Thyroid gland (tissue), 4 donors: ENCODE results near the gene KAZN. TPM values are rescaled to one million over a fixed set of nuclear protein-coding genes. Genes with fewer than 3 reads are reported as not detected.

Source experiments
- DNase-seq, 2 donors: peaks; one replicate each; pipeline ENCODE4 v3.0.0-alpha.2; 2019
- H3K27ac ChIP-seq, 3 donors: fragments of 200-600 bp; sonication (generic); 1 replicate in 2 of 3; 2 replicates in 1 of 3; pipeline ENCODE4 v1.5.1; 2016 to 2019; ENCODE audit warnings: mild to moderate bottlenecking in 1 of 3, moderate library complexity in 1 of 3
- H3K27me3 ChIP-seq: fragments of 200-600 bp; sonication (generic); one replicate; pipeline ENCODE4 v1.5.1; 2019
- H3K36me3 ChIP-seq, 2 donors: fragments of 200-600 bp; sonication (generic); one replicate each; pipeline ENCODE4 v1.5.1; 2016 to 2019
- H3K4me1 ChIP-seq, 2 donors: fragments of 200-600 bp; sonication (generic); one replicate each; pipeline ENCODE4 v1.5.1; 2017 to 2019
- H3K4me3 ChIP-seq, 3 donors: fragments of 200-600 bp; sonication (generic); replicated peaks in 1 of 3; 1 replicate in 2 of 3; 2 replicates in 1 of 3; pipeline ENCODE4 v1.5.1; 2016; ENCODE audit warnings: mild to moderate bottlenecking in 1 of 3
- H3K9me3 ChIP-seq: fragments of 200-600 bp; sonication (generic); one replicate; pipeline ENCODE4 v1.5.1; 2017
- CTCF ChIP-seq, 6 experiments: fragments of 200-600 bp in 3 of 6; fragments of 450-650 bp in 3 of 6; sonication (generic) in 3 of 6; IDR thresholded peaks; one replicate each; pipeline ENCODE4 v1.5.1; 2016 to 2019; ENCODE audit warnings: antibody characterized with exemption in 6 of 6, mild to moderate bottlenecking in 2 of 6, inconsistent platforms in 1 of 6, moderate library complexity in 1 of 6
- POLR2A ChIP-seq, 2 donors: fragments of 450-650 bp; IDR thresholded peaks; one replicate each; pipeline ENCODE4 v1.6.1; 2017; ENCODE audit warnings: antibody characterized with exemption in 2 of 2, mild to moderate bottlenecking in 2 of 2, moderate library complexity in 1 of 2
- WGBS, 2 donors: methylation state at CpG; one replicate each; pipeline ENCODE4 v1.1.5; 2017; 5-methylcytosine and 5-hydroxymethylcytosine counted together
- intact Hi-C: fragments of 100-400 bp; cut with DNase I; formaldehyde crosslinking; loops from one replicate; pipeline ENCODE4 v1.15.1; 2023
- total RNA-seq, 4 donors: library from RNA; depleted of rRNA; stranded (reverse); fragments of >200 nt; gene quantifications; one replicate each; pipeline ENCODE4 v1.2.3, GENCODE V29; 2016

Gene KAZN
- total RNA-seq, 4 donors from 2014 or later: 14.8 to 28.6 (median 18.2) TPM

- Histone ChIP-seq H3K36me3 (no peaks in the 10 kb centered on the region), H3K9me3 (no peaks in the 10 kb centered on the region), H3K4me3 (no peak overlapping the region), H3K4me1 (no peaks in the 10 kb centered on the region), H3K27me3 (no peaks in the 10 kb centered on the region), H3K27ac (no peak overlapping the region)
- intact Hi-C loops: no loop called here
- no peak for DNase-seq
- WGBS, 2 donors: 88 to 94% methylated on average over 16 of the region's 16 CpGs
- no peak for TF ChIP-seq CTCF (IDR thresholded peaks at IDR 0.05)
- TF ChIP-seq POLR2A (IDR thresholded peaks at IDR 0.05): no peak
Observed at GRCh38 chr1:14707531-14708445, 109.3 kb downstream of the KAZN start.

GRCh38 chr1:14710331-14710730 is 111.8 kb downstream of the KAZN start:
- no peaks in the 10 kb centered on the region for H3K9me3 ChIP-seq
- H3K4me3 ChIP-seq: no peak overlapping the region
- H3K27ac ChIP-seq: no peak overlapping the region
- intact Hi-C loops: no loop called here
- no peaks in the 10 kb centered on the region for H3K4me1 ChIP-seq
- no peaks in the 10 kb centered on the region for H3K27me3 ChIP-seq
- WGBS, 2 donors: 96% methylated on average over 6 of the region's 6 CpGs
- no peak for TF ChIP-seq POLR2A (IDR thresholded peaks at IDR 0.05)
- no peak for TF ChIP-seq CTCF (IDR thresholded peaks at IDR 0.05)
- no peak for DNase-seq
- no peaks in the 10 kb centered on the region for H3K36me3 ChIP-seq

GRCh38 chr1:14712136-14712535 is 113.7 kb downstream of the KAZN start:
- TF ChIP-seq CTCF (IDR thresholded peaks at IDR 0.05): no peak
- TF ChIP-seq POLR2A (IDR thresholded peaks at IDR 0.05): no peak
- Histone ChIP-seq H3K9me3 (no peaks in the 10 kb centered on the region), H3K4me3 (no peak overlapping the region), H3K4me1 (peaks cover 0 to 5% of the 10 kb centered on the region in 2 donors), H3K27me3 (no peaks in the 10 kb centered on the region), H3K27ac (no peak overlapping the region), H3K36me3 (no peaks in the 10 kb centered on the region)
- WGBS, 2 donors: 88 to 91% methylated on average over 2 of the region's 2 CpGs
- intact Hi-C loops: no loop called here
- no peak for DNase-seq

GRCh38 chr1:14713077-14713476 is 114.6 kb downstream of the KAZN start:
- no peak for DNase-seq
- no peak overlapping the region for H3K27ac ChIP-seq
- no peaks in the 10 kb centered on the region for H3K9me3 ChIP-seq
- peaks cover 0 to 5% of the 10 kb centered on the region in 2 donors for H3K4me1 ChIP-seq
- no peaks in the 10 kb centered on the region for H3K27me3 ChIP-seq
- no peaks in the 10 kb centered on the region for H3K36me3 ChIP-seq
- 73 to 80% methylated on average over 4 of the region's 4 CpGs for WGBS, 2 donors
- TF ChIP-seq POLR2A (IDR thresholded peaks at IDR 0.05): no peak
- H3K4me3 ChIP-seq: no peak overlapping the region
- intact Hi-C loops: no loop called here

GRCh38 chr1:14715266-14715665 is 116.8 kb downstream of the KAZN start:
- WGBS, 2 donors: 93 to 94% methylated on average over 10 of the region's 10 CpGs
- intact Hi-C loops: no loop called here
- TF ChIP-seq CTCF (IDR thresholded peaks at IDR 0.05) (no peak), POLR2A (IDR thresholded peaks at IDR 0.05) (no peak)
- no peak overlapping the region for H3K4me3 ChIP-seq
- H3K9me3 ChIP-seq: no peaks in the 10 kb centered on the region
- H3K27me3 ChIP-seq: no peaks in the 10 kb centered on the region
- peaks cover 0 to 5% of the 10 kb centered on the region in 2 donors for H3K4me1 ChIP-seq
- no peaks in the 10 kb centered on the region for H3K36me3 ChIP-seq
- DNase-seq: no peak
- no peak overlapping the region for H3K27ac ChIP-seq
